Umbilical cord (tissue), 2 donors: ENCODE data around the gene CAPZB. TPM values are rescaled to one million over a fixed set of nuclear protein-coding genes. Genes with fewer than 3 reads are reported as not detected.

Experiments
- DNase-seq: peaks from one replicate; pipeline ENCODE4 v3.0.0-alpha.2; 2015; ENCODE audit warnings: low spot score
- total RNA-seq: library from RNA; depleted of rRNA; stranded (reverse); fragments of >200 nt; gene quantifications from one replicate; pipeline ENCODE4 v1.2.3, GENCODE V29; 2014; ENCODE audit warnings: low replicate concordance; ENCODE audit not compliant: insufficient read depth

The CAPZB gene
- total RNA-seq, 1 donor from 2014 or later: 77.0 TPM

DNA sequence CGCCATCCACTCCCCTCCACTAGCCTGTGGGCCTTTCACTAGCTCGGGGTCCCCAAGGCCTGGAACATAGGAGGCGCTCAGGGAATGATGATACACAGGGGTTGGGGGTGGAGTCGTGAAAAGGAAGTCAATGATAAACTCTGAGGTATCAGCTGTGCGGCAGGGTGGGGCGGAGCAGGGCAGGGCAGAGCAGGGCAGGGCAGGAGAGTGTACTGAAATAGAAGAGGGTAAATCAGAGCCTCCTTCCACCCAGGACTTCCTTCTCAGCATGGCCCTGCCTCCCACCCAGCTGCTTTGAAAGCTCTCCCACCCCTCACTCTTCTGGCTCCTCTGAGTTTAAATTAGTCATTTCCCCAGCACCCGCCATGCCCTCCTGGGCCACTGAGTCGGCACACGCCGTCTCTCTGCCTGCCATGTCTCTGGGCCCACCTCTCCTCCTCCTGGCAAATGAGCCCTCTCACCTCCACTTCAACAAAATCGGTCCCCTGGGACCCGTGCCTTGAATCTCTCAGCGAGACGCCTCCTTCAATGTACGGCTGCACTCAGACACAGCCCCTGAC lies 16.9 kb downstream of the CAPZB start:
- DNase-seq: no peak

DNA sequence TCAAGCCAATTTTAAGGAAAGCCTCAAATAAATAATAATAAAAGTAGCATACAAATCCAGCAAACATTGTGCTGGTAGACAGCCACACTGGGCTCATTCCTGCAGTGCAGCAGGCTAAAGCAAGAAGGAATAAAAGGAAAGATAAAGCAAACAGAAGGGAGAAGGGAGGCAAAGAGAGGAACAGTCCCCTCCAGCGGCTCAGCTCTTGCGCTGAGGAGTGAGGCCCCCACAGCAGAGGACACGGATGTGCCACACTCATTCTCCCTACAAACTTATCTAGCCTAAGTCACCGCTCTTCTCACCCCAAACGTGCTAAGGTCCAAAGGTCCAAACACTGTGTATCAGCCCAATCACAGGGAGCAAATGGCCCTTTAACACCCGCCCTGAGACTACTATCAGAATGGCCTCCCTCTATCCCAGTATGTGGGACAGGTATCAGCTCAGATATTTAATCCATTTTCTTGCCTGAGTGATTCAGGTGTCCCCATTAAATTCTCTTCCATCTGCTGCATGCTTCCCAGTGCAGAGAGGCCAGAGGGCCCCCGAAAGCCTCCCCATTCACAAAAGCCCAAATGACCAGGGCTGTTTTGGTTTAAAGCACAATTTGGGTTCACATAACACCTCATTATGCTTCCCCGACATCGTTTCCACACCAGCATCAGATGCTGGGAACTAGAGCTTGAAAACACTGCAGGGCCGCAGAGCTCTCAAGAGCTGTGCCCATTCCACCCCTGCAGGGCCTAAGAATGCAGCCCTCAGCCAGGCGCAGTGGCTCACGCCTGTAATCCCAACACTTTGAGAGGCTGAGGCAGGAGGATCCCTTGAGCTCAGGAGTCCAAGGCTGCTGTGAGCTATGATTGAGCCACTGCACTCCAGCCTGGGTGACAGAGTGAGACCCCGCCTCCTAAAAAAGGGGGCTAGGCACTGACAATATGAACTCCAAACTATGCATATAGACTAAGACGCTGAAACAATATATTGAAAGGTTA lies 17.8 kb downstream of the CAPZB start:
- DNase-seq: no peak

DNA sequence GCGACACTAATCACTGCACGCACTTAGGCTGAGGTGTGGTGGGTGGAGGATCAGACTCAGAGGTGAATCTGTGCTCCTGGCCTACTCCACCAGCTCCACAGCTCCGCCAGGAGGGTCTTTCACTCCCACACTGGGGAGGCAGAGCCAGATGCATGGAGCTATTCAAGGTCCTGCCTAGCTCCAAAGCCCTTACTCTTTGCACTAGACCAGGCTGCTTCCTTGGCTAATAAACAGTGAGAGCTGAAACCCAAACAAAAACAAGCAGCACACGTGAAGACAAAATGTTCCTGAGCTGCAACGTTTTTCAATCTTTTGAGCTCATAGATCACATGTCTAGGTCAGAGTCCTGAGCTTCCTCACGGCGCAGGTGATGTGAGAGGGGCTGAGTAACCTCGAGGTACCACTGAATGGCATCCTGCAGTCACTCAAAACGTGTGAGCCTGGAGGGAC lies 19.2 kb downstream of the CAPZB start:
- no peak for DNase-seq

DNA sequence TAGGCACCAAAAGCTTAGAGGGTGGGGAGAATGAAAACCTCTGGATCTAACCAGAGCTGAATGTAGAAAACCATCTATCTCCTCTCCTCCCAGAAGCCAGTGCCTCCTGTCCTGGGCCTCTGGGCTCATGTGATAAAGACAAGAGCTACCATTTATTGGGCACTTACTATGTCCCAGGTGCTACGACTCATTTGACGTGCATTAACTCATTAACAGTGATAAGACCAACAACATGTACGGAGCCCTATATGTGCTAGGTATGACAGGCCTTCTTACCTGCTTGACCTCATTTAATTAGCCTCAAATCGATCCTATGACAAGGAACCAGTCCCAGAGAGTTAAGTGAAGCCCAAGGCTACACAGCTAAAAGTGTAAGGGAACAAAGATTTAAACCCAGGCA lies 19.7 kb downstream of the CAPZB start:
- DNase-seq: no peak

- no peak for DNase-seq
Measured at GRCh38 chr1:19465123-19465522, 20.2 kb downstream of the CAPZB start.

GRCh38 chr1:19464696-19465095 lies 20.6 kb downstream of the CAPZB start:
- no peak for DNase-seq

- DNase-seq: no peak
Measured at GRCh38 chr1:19463504-19463803, 21.9 kb downstream of the CAPZB start.

DNA sequence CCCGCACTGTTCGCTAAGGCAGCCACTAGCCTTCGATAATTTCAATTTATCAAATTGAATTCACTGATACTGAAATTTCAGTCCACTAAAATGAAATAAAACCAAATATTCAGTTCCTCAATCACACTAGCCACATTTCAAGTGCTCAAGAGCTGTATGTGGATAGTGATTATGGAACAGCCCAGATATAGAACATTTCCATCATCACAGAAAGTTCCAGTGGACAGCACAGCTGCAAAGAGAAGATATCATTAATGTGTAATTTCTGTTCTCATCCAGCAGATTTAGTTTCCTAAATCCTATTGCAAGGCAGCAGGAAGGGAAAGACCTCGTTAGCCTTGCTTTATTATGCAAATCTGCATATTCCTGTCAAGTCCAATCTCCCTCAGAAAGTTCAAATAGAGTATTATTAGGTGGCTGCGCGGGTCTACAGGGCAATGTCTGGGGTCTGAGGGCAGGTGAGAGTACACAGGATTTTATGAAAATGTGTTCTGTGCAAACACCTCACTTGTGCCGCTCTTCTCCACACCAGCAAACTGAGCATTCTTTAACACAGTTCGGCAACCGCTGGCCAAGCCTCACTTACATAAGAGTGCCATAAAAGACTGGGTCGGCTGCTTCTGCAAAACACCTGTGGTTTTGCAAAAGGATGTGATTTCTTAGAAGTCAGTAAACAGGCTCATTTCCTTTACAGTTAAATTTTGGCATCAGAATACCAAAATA lies 22.4 kb downstream of the CAPZB start:
- no peak for DNase-seq

DNA sequence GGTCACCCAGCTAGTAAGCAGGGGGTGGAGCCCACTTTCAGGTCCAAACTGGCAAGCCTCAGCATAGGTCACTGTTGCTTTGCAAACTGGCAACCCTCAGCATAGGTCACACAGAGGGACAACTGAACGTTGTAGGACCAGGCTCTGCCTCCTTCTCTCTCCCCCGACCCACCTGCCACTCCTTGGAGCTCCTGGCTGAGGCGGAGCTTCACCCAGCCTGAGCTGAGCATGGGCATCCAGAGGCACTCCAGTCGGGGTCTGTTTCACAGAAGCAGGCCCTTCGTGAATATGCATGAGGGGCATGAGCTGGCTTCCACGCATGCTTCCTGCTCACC lies 24.2 kb downstream of the CAPZB start:
- DNase-seq: no peak

DNA sequence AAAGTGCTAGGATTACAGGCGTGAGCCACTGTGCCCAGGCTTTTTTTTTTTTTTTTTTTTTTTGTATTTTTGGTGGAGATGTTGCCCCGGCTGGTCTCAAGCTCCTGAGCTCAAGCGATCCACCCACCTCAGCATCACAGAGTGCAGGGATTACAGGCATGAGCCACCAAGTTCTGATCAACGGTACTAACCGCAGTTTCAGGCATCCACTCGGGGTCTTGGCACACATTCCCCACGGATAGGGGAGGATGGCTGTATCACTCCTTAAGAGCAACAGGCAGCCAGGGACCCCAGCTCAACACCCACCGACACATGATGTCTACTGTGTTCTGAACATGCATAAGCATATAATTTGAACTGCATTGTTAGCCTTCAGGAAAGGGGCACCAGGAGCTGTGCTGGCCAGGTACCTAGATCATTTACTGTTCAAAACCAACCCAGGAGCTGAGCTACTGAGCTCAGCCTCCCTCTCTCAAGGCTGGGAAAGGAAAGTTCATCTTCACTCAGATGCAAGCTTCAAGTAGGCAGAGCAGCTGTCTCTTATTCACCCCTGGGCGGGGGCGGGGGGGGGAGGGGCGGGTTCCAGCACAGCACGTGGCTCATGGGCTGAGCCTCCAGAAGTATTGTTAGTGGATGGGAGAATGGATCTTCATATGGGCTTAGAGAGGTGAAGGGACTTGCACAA lies 24.7 kb downstream of the CAPZB start:
- DNase-seq: no peak

DNA sequence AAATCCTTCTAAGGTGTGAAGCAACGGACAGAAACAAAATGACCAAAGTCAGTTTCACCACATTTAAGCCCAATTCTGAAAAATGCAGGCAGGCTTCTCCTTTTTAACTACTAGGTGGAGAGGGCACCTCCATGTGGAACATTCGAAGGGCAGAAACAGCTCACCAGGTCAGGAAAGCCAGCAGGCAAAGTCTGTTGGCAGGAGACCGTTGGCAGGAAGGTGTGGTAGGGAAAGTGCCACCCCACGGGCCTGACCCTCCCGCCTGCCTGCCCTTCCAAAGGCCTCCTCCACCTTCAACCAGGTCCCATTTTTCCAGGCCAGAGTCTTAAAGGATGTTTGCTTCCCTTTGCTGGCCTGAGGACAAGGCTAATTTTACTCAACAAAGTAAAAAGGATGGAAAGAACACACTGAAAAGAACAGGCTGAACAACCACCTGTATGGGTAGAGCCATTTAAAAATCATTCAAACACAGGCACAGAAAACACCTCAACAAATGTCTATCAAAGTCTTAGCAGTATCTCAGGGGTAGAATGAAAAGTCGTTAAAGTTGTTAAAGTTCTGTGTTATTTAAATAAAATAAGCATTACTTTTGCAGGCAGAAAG lies 26.4 kb downstream of the CAPZB start:
- DNase-seq: no peak

- DNase-seq: no peak
Measured at GRCh38 chr1:19457607-19458006, 27.7 kb downstream of the CAPZB start.

- DNase-seq: no peak
Measured at GRCh38 chr1:19456968-19457441, 28.3 kb downstream of the CAPZB start.

DNA sequence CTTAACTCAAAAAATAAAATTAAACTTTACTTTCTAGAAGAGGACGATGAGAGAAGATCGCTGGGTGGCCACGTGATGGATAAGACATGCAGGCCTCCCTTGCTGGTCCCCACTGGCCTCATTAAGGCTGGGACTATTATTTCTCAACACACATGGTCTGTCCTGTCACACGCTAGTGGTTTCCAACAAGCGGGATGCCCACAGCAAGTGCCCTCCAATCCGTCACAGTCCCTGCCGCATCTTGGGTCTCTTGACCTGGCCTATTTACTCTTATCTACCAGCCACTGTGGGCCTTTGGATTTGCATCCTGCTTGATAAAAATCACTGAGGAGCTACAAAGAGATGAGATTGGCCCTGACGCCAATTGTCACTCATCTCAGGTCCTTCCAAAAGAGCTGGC lies 30.0 kb downstream of the CAPZB start:
- no peak for DNase-seq

- peak; percentile 59 for DNase-seq
Measured at GRCh38 chr1:19454265-19455146, 30.8 kb downstream of the CAPZB start.

DNA sequence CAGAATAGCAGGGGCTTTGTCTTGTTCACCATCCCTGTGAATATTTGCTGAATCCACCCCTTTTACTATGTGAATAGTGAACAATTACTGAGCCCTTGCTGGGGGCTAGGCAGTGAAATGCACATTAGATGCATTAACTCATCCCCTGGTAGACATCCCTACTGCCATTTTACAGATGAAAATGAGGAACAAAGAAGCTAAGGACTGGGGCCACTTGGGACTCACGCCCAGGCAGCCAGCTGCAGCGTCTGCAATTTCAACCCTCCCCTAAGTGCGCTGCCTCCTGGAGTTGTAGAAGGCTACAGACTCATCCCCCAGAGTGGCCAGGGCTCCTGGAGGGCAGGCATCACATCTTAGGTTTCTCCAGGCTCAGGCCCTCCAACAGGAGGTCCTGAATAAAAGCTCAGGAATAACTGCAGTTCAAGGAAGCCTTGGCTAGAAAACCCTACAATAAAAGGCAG lies 31.6 kb downstream of the CAPZB start:
- DNase-seq: peak; percentile 22

GRCh38 chr1:19452221-19452663 lies 33.1 kb downstream of the CAPZB start:
- DNase-seq: no peak

DNA sequence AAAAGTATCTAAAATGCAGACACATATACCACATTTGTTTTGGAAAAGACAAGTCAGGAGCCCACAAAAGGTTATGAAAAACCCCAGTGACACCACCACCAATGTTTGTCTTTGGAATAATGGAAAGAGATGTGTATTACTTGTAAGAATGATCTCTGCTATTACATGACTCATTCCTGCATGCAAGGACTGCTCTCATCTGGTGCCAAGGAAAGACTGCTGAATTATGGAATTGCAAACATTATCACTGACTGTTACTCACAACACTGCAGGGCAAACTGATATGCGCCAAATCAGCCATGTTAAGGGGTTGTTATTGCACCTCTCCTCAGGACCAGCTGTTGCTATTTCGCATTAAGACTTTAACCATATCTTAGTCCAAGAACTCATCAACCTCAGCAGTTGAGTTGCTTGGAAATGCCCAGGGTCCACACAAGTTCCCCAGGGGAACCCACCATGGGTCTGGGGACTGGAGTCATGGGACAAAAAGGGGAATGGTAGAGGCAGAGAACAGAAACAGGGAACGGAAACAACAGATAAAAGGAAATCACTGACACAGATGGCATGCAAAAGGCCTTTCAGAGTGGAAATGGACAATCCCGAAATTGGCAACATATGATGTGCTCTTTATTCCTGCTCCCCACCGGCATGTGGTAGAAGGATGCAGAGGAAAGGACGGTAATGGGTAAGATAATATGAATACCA lies 34.4 kb downstream of the CAPZB start:
- DNase-seq: peak; percentile 97

DNA sequence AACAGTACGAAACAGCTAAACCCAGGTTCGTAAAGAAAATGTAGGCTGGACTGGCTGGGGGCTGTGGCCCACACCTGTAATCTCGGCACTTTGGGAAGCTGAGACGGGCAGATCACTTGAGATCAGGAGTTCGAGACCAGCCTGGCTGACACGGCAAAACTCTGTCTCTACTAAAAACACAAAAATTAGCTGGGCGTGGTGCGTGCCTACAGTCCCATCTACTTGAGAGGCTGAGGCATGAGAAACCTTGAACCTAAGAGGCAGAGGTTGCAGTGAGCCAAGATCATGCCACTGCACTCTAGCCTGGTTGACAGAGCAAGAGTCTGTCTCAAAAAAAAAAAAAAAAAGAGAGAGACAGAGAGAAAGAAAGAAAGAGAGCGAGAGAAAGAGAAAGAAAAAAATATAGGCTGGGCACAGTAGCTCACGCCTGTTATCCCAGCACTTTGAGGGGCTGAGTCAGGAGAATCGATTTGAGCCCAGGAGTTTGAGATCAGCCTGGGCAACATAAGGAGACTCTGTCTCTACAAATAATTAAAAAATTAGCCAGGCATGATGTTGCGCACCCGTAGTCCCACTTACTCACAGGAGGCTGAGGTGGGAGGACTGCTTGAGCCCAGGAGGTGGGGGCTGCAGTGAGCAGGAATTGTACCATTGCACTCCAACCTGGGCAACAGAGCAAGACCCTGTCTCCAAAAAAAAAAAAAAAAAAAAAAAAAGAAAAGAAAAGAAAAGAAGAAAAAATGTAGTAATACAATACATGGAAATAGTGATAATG lies 35.7 kb downstream of the CAPZB start:
- no peak for DNase-seq
